IPS-NIHi11 (cell line): ENCODE results near the gene DHRS13.

ENCODE experiments used
- DNase-seq: peaks from one replicate; pipeline ENCODE4 v3.0.0; 2012; ENCODE audit warnings: mixed read lengths, low spot score

DHRS13 gene

DNA sequence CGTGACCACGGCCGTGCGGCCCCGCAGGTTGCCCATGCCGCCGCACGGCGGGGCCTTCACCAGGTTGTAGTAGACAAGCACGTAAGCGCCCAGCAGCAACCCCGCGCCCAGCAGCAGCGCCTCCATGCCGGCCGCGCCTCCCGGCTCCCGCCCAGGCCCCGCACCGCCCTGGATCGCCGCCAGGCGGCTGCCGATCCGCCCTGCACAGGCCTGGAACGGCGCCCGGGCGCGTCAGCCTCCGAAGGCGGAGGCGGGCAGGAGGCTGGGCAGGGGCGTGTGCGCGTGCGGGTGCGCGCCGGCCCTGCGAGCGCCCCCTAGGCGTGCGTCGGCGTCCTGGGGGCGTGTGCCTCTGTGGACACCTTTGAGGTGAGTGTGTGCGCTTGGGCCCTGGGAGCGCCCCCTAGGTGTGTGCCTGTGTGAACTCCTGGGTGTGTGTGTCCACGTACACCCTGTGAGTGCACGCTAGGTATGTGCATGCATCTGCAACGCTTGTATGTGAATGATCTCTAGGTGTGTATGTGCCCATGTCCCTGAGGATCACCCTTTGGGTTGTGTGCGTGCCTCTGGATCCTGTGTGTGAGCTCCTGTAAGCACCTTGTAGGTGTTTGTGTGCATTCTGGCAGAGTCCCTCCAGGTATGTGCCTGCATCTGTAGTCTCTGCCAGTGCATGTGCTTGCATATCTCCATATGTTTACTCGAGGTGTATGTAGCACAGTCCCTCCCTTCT lies at the start of gene DHRS13:
TSS of gene DHRS13 (minus strand) at position 261 of the 727 bp plus-strand sequence. CDS start at position 126, 135 bp downstream.
- DNase-seq = peak; percentile 96

- peak; percentile 88 for DNase-seq
These were observed 49.4 kb upstream of the DHRS13 start for GRCh38 chr17:28951991-28952975.

GRCh38 chr17:28951428-28951990 lies 48.6 kb upstream of the DHRS13 start, which contains the start of gene PHF12:
PHF12 (minus strand) TSS chr17:28951518; CDS start chr17:28950960, 558 bp downstream.
- DNase-seq = peak; percentile 95

GRCh38 chr17:28950752-28951427 lies 48.0 kb upstream of the DHRS13 start:
- no peak for DNase-seq

- DNase-seq = peak; percentile 49
These were observed 47.3 kb upstream of the DHRS13 start for GRCh38 chr17:28950017-28950751.

DNA sequence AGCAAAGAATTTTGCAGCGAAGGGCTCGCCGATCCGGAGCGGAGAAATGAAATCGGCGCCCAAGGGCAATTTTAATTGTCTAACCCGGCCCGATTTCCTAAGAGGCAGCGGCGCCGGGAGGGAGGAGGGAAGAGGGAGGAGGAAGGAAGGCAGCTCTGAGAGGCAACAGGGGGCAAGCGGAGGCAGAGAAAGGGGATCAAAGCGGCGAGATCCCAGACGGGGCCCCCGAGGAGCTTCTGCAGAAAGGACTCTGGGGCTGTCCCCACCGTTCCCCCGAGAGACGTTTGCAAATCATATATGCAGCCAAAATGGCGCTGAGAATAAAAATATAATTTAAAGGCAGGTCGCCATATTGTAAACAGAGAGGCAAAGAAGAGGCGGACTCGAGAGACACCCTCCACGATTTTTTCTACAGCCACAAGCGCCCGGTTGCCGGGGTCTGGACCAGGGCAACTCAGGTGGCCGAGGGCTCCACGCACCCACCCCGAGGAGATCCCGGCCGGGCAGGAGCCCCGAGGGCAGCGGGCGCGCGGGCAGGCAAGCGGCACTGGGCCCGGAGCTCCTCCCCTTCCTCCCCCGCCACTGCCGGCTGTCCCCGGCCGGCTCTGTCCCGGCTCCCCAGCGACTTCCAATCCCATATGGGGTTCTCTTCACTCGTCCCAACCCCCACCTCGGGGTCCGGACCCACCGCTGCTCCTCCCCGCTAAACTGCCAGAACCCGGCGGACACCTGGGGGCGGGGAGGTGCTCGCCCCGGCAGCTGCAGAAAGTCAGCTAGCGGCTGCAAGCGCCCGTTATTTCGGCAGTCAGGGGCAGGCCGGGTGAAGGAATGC lies 46.5 kb upstream of the DHRS13 start:
- peak; percentile 40 for DNase-seq

DNA sequence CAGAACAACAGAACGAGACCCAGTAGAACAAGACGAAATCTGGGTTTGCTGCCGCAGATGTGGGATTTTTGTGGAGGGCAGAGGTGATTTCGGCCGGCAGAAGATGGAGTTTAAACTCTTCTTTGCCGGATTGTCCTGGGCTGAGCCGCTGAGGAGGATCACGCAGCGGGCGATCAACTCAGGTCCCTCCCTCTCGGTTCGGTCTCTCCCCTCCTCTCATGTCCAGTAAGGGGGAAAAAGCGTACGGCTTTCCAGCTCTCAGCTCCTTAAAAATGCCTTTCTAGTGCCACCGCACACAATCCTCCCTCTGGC lies 46.0 kb upstream of the DHRS13 start:
- peak; percentile 43 for DNase-seq

DNA sequence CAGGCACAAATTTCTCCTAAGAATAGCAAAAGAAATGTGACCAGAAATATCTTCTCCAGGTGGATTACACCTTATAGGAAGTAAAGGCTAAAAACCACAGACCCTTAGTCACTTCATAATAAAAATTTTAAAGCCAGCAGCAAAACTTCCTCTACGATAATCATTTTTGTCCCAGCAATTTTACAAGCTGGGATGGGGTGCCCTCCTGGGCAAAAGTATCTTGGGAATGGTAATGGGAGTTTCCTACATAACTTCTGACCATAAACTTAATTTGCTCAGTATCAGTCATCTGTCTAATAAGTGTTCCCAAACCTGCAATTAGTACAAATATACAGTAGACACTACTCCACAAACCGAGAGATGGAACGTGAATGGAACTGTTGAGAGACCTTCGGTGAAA lies 45.5 kb upstream of the DHRS13 start:
- no peak for DNase-seq

GRCh38 chr17:28947639-28948038 lies 44.8 kb upstream of the DHRS13 start:
- DNase-seq = no peak

DNA sequence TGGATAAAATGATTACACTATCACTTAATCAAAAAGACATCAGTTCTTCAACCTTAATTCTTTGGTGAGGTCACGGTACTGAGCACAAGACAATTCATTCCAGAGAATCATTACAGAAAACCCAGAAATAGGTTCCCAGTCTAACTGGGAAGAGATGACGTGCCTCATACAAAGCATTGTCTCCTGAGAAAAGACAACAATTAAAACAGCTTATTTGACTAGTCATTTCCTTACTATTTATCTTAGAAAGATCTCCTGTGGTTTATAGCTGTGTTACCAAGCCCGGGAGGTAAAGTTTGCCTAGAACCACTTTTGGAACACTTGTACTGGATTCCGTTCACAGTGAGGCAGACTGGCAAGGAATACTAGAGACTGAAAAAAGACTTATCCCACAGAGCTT lies 43.4 kb upstream of the DHRS13 start:
- DNase-seq = no peak

- no peak for DNase-seq
These were observed 42.2 kb upstream of the DHRS13 start for GRCh38 chr17:28944862-28945741.

GRCh38 chr17:28944343-28944742 lies 41.5 kb upstream of the DHRS13 start:
- no peak for DNase-seq

DNA sequence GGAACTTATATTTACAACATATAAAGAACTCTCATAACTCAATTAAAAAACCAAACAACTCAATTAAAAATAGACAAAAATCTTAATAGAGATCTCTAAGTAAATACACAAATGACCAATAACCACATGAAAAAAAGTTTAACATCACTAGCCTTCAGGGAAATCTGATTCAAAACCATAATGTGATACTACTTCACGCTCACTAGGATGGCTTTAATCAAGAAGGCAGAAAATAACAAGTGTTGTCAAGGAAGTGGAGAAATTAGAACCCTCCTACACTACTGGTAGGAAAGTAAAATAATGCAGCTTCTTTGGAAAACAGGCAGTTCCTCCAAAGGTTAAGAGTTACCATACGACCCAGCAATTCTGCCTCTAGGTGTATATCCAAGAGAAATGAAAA lies 40.0 kb upstream of the DHRS13 start:
- DNase-seq = no peak

- DNase-seq = no peak
These were observed 38.4 kb upstream of the DHRS13 start for GRCh38 chr17:28941251-28941650.

- DNase-seq = no peak
These were observed 37.8 kb upstream of the DHRS13 start for GRCh38 chr17:28940675-28941074.

DNA sequence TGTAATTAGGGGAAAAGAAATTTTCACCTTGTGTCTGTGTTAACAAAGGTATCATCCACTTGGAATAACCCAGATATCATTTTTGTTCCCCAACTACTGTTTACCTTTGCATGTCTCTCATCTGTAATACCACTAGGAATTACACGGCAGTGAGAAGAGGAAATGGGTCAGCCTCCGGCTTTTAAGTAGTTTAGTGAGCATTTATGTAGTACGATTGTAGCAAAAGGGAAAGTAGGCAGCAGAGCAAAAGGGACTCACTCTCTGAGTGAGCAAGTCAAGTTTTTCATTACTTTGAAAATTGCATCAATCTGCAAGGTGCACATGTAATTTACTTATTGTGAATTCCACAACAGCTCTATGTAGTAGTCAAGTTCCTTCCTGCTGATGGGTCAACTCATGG lies 37.3 kb upstream of the DHRS13 start:
- no peak for DNase-seq

- no peak for DNase-seq
These were observed 35.7 kb upstream of the DHRS13 start for GRCh38 chr17:28938552-28938951.

DNA sequence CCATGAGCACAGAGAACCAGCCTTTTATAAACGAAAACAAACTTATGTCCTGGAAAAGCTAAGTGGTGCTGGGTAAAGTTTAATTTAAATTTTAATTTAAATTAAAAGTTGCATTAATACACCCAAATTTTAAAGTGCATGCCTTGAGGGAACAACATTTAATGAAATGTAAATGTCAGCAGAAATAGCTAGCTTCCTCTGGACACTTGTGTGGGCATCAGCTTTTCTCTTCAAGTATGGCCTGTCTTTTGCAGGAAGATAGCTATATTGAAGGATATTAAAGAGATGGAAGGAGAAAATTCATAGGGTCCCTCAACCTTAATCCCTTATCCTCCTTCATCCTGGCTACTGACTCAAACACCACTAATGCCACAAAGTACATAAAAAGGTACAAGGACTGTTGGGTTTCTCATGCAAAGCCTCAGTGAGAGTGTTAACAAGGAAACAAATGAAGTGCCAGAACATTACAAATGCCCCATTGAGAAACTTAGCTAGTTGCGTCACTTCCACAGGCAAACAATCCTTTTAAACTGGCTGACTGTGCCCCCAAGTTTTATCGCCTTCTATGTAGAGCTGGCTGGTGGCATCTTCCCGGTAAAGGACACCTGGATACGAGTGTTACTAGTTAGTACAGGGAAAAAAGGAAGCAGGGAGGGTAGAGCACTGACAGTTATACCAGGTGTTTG lies 34.3 kb upstream of the DHRS13 start:
- DNase-seq = no peak
